ENCODE data around the gene ARHGEF17.

The ARHGEF17 gene

DNA sequence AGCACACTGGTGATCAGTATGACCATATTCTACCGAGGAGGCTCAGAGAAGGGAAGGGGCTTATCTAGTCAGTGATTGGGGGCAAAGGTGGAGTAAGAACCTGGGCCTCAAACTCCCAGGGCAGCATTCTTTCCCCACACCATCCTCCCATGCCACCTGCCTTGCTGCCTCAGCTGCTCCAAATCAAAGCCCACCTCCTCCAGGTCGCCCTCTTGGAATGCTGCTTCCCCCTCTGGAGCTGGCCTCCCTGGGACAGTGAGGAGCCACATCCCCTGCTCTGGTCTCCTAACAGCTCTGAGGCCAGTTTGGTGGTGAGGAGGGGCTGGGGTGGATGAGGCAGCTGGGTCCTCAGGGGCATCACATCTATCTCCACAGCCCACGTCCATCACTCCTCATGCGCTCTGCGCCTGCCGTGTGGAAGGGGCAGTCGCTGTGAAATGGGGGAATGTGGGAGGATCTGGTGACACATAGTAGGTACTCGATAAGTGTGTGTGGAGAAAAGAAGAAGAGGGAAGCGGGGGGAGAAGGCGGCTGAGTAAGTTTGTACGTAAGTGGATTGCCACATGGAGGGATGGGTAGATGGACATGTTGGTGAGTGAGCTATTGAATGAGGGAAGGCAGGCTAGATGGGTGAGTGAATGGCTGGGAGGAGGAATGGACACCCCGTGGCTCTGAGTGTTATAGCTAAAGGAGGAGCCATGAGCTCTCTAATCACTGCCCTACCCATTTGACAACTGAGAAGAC is 16.1 kb upstream of the ARHGEF17 start:
- no peaks in the 10 kb centered on the region for H3K36me3 ChIP-seq (ENCODE audit: control insufficient read depth in 2 of 2, insufficient read depth in 1 of 2, low read length in 2 of 2)
- no peak for TF ChIP-seq ZNF155 (tag by site-specific recombination; IDR thresholded peaks at IDR 0.05)
- TF ChIP-seq, protein P1, sequence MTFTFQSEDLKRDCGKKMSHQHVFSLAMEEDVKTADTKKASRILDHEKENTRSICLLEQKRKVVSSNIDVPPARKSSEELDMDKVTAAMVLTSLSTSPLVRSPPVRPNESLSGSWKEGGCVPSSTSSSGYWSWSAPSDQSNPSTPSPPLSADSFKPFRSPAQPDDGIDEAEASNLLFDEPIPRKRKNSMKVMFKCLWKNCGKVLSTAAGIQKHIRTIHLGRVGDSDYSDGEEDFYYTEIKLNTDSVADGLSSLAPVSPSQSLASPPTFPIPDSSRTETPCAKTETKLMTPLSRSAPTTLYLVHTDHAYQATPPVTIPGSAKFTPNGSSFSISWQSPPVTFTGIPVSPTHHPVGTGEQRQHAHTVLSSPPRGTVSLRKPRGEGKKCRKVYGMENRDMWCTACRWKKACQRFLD (tag by site-specific recombination; IDR thresholded peaks at IDR 0.05): no peak
- TF ChIP-seq, protein P2, sequence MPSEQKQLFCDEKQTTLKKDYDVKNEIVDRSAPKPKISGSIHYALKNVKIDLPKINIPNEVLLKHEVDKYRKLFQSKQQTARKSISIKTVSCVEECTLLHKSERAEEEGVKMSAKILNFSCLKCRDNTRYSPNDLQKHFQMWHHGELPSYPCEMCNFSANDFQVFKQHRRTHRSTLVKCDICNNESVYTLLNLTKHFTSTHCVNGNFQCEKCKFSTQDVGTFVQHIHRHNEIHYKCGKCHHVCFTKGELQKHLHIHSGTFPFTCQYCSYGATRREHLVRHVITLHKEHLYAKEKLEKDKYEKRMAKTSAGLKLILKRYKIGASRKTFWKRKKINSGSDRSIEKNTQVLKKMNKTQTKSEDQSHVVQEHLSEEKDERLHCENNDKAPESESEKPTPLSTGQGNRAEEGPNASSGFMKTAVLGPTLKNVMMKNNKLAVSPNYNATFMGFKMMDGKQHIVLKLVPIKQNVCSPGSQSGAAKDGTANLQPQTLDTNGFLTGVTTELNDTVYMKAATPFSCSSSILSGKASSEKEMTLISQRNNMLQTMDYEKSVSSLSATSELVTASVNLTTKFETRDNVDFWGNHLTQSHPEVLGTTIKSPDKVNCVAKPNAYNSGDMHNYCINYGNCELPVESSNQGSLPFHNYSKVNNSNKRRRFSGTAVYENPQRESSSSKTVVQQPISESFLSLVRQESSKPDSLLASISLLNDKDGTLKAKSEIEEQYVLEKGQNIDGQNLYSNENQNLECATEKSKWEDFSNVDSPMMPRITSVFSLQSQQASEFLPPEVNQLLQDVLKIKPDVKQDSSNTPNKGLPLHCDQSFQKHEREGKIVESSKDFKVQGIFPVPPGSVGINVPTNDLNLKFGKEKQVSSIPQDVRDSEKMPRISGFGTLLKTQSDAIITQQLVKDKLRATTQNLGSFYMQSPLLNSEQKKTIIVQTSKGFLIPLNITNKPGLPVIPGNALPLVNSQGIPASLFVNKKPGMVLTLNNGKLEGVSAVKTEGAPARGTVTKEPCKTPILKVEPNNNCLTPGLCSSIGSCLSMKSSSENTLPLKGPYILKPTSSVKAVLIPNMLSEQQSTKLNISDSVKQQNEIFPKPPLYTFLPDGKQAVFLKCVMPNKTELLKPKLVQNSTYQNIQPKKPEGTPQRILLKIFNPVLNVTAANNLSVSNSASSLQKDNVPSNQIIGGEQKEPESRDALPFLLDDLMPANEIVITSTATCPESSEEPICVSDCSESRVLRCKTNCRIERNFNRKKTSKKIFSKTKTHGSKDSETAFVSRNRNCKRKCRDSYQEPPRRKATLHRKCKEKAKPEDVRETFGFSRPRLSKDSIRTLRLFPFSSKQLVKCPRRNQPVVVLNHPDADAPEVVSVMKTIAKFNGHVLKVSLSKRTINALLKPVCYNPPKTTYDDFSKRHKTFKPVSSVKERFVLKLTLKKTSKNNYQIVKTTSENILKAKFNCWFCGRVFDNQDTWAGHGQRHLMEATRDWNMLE (tag by site-specific recombination; conservative IDR thresholded peaks at IDR 0.05; ENCODE audit: low read depth): no peak
- no peak for TF ChIP-seq ZNF571 (tag by site-specific recombination; IDR thresholded peaks at IDR 0.05)
- TF ChIP-seq ZNF394 (tag by site-specific recombination; IDR thresholded peaks at IDR 0.05; ENCODE audit: borderline replicate concordance): no peak
- TF ChIP-seq HOXD13 (CRISPR knock-in tag; IDR thresholded peaks at IDR 0.05; ENCODE audit: borderline replicate concordance): no peak
- no peak for TF ChIP-seq ZNF549 (tag by site-specific recombination; IDR thresholded peaks at IDR 0.05)
- TF ChIP-seq ZNF473 (tag by site-specific recombination; IDR thresholded peaks at IDR 0.05): no peak
- TF ChIP-seq ZNF157 (tag by site-specific recombination; IDR thresholded peaks at IDR 0.05): no peak
- TF ChIP-seq, protein P3, sequence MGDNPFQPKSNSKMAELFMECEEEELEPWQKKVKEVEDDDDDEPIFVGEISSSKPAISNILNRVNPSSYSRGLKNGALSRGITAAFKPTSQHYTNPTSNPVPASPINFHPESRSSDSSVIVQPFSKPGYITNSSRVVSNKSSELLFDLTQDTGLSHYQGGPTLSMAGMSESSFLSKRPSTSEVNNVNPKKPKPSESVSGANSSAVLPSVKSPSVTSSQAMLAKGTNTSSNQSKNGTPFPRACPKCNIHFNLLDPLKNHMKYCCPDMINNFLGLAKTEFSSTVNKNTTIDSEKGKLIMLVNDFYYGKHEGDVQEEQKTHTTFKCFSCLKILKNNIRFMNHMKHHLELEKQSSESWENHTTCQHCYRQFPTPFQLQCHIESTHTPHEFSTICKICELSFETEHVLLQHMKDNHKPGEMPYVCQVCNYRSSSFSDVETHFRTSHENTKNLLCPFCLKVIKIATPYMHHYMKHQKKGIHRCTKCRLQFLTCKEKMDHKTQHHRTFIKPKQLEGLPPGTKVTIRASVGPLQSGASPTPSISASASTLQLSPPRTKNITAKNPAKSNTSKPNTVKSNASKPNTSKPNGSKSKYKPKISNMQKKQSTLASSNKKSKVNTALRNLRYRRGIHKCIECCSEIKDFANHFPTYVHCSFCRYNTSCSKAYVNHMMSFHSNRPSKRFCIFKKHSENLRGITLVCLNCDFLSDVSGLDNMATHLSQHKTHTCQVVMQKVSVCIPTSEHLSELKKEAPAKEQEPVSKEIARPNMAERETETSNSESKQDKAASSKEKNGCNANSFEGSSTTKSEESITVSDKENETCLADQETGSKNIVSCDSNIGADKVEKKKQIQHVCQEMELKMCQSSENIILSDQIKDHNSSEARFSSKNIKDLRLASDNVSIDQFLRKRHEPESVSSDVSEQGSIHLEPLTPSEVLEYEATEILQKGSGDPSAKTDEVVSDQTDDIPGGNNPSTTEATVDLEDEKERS (tag by site-specific recombination; IDR thresholded peaks at IDR 0.05): no peak
- TF ChIP-seq EGR2 (tag by site-specific recombination; IDR thresholded peaks at IDR 0.05; ENCODE audit: low read depth): no peak
- TF ChIP-seq GLI4 (tag by site-specific recombination; IDR thresholded peaks at IDR 0.05): no peak
- TF ChIP-seq SETDB1 (IDR thresholded peaks at IDR 0.05; ENCODE audit: insufficient read length, low read length): no peak
- POLR2A ChIA-PET: interaction anchor here (0.6 kb wide), 1 partner anchor 15 kb away, joined by 3 read pairs; no protein-coding TSS in a partner anchor
- H3K27ac ChIP-seq (ENCODE audit: extremely low read depth, low read depth, low read length): no peak overlapping the region
- H3K4me1 ChIP-seq (ENCODE audit: control insufficient read depth, insufficient read depth, low read length): no peaks in the 10 kb centered on the region
- H3K9me3 ChIP-seq (ENCODE audit: control insufficient read depth, insufficient read depth, low read depth, low read length): no peaks in the 10 kb centered on the region
- CTCF ChIA-PET: interaction anchor here (0.6 to 5.6 kb wide), 9 partner anchors 8 to 693 kb away, joined by 3 to 51 read pairs (median 4); partner anchors contain the start of gene ARHGEF17
- H3K4me3 ChIP-seq (ENCODE audit: low read depth, low read length): no peak overlapping the region

DNA sequence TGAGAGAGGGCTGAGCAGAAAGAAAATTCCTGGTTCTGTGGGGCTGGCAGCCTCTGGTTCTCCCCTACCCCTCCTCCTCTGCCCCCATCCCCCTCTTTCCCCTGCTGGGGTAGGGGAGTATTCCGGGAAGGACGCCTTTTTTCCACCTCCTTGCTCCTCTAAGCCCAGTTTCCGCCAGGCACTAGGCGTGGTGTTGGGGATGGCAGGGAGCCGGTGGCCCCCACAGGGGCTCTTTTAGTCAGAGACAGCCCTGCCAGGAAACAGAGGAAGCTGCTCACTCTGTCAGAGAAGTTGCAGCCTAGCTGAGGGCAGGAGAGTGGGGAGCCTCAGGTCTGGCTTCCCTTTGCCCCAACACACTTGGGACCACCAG is 15.6 kb upstream of the ARHGEF17 start:
- CTCF ChIA-PET: interaction anchor here (1.2 to 5.6 kb wide), 6 partner anchors 8 to 110 kb away, joined by 3 to 51 read pairs (median 19); partner anchors contain the start of gene ARHGEF17
- Histone ChIP-seq H3K4me3 (ENCODE audit: low read depth, low read length) (no peak overlapping the region), H3K27ac (ENCODE audit: extremely low read depth, low read depth, low read length) (no peak overlapping the region), H3K4me1 (ENCODE audit: control insufficient read depth, insufficient read depth, low read length) (no peaks in the 10 kb centered on the region), H3K9me3 (ENCODE audit: control insufficient read depth, insufficient read depth, low read depth, low read length) (no peaks in the 10 kb centered on the region), H3K36me3 (ENCODE audit: control insufficient read depth in 2 of 2, insufficient read depth in 1 of 2, low read length in 2 of 2) (no peaks in the 10 kb centered on the region)
- POLR2A ChIA-PET: interaction anchor here (0.6 kb wide), 1 partner anchor 15 kb away, joined by 6 read pairs; no protein-coding TSS in a partner anchor
- TF ChIP-seq, protein P4, sequence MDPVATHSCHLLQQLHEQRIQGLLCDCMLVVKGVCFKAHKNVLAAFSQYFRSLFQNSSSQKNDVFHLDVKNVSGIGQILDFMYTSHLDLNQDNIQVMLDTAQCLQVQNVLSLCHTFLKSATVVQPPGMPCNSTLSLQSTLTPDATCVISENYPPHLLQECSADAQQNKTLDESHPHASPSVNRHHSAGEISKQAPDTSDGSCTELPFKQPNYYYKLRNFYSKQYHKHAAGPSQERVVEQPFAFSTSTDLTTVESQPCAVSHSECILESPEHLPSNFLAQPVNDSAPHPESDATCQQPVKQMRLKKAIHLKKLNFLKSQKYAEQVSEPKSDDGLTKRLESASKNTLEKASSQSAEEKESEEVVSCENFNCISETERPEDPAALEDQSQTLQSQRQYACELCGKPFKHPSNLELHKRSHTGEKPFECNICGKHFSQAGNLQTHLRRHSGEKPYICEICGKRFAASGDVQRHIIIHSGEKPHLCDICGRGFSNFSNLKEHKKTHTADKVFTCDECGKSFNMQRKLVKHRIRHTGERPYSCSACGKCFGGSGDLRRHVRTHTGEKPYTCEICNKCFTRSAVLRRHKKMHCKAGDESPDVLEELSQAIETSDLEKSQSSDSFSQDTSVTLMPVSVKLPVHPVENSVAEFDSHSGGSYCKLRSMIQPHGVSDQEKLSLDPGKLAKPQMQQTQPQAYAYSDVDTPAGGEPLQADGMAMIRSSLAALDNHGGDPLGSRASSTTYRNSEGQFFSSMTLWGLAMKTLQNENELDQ (tag by site-specific recombination; IDR thresholded peaks at IDR 0.05; ENCODE audit: low read depth): no peak
- TF ChIP-seq ZNF654 (tag by site-specific recombination; IDR thresholded peaks at IDR 0.05; ENCODE audit: low read depth): no peak
- no peak for TF ChIP-seq ZNF174 (tag by site-specific recombination; IDR thresholded peaks at IDR 0.05)
- no peak for TF ChIP-seq ZNF311 (tag by site-specific recombination; IDR thresholded peaks at IDR 0.05; ENCODE audit: borderline replicate concordance)
- TF ChIP-seq ZNF600 (tag by site-specific recombination; IDR thresholded peaks at IDR 0.05): no peak
